A673 (cell line): ENCODE results near the gene PPP1R12C. TPM values are rescaled to one million over a fixed set of nuclear protein-coding genes. Genes with fewer than 3 reads are reported as not detected.
A peak's percentile ranks its signal among the peaks of the same experiment; 100 is the strongest.

Experiments
- BruUV-seq: library from RNA; stranded (reverse); fragments of 400-500 nt; replicated peaks from 2 replicates; lab custom pipeline; 2021; lab: Mats Ljungman, UMichigan
- CTCF ChIA-PET: fragments of 300-600 bp; sonication (Branson Sonifier 250); formaldehyde crosslinking; loops from one replicate; lab custom pipeline; 2022; ENCODE audit warnings: antibody characterized with exemption; lab: Charles Lee
- POLR2A ChIA-PET: fragments of 300-600 bp; sonication (Branson Sonifier 250); formaldehyde crosslinking; loops from one replicate; lab custom pipeline; 2022; ENCODE audit warnings: antibody characterized with exemption; ENCODE audit not compliant: low non-redundant PET; lab: Charles Lee
- DNase-seq: peaks from one replicate; pipeline ENCODE4 v3.0.0-alpha.2; 2015; ENCODE audit warnings: low spot score
- H3K27ac ChIP-seq: fragments of 200-600 bp; sonication (generic); 2 replicates; pipeline ENCODE4 v1.5.1; 2016; ENCODE audit warnings: mixed run types, low read depth, mild to moderate bottlenecking, mixed read lengths, antibody characterized with exemption, low read length; ENCODE audit not compliant: poor library complexity, severe bottlenecking
- H3K27me3 ChIP-seq: fragments of 200-600 bp; sonication (generic); replicated peaks from 2 replicates; pipeline ENCODE4 v1.6.1; 2017; ENCODE audit warnings: mixed run types, low read depth, mild to moderate bottlenecking, mixed read lengths, antibody characterized with exemption, low read length; ENCODE audit not compliant: insufficient read depth, poor library complexity
- H3K36me3 ChIP-seq: fragments of 200-600 bp; sonication (generic); 2 replicates; pipeline ENCODE4 v1.6.1; 2016; ENCODE audit warnings: mixed run types, mild to moderate bottlenecking, mixed read lengths, antibody characterized with exemption, low read length; ENCODE audit not compliant: insufficient read depth, poor library complexity, severe bottlenecking
- H3K4me1 ChIP-seq: fragments of 200-600 bp; sonication (generic); 2 replicates; pipeline ENCODE4 v1.6.1; 2017; ENCODE audit warnings: mixed run types, mild to moderate bottlenecking, mixed read lengths, antibody characterized with exemption, low read length; ENCODE audit not compliant: insufficient read depth, poor library complexity, severe bottlenecking
- H3K4me3 ChIP-seq: fragments of 200-600 bp; sonication (generic); 2 replicates; pipeline ENCODE4 v1.5.1; 2016; ENCODE audit warnings: low read depth, mixed run types, mild to moderate bottlenecking, mixed read lengths, low read length; ENCODE audit not compliant: poor library complexity, severe bottlenecking
- H3K9me3 ChIP-seq: fragments of 200-600 bp; sonication (generic); 2 replicates; pipeline ENCODE4 v1.6.1; 2016; ENCODE audit warnings: mixed run types, low read depth, mild to moderate bottlenecking, mixed read lengths, antibody characterized with exemption, low read length; ENCODE audit not compliant: poor library complexity, severe bottlenecking
- CTCF ChIP-seq: fragments of 300-800, 200-600 bp; sonication (generic); conservative IDR thresholded peaks from 2 replicates; pipeline ENCODE4 v1.5.1; 2017; ENCODE audit warnings: low read depth, mild to moderate bottlenecking, antibody characterized with exemption, low read length, moderate library complexity, mixed read lengths
- EZH2 ChIP-seq: fragments of 200-600 bp; sonication (generic); IDR thresholded peaks from 2 replicates; pipeline ENCODE4 v1.6.1; 2017; ENCODE audit warnings: borderline replicate concordance, low read depth, mild to moderate bottlenecking, mixed read lengths, antibody characterized with exemption, low read length; ENCODE audit not compliant: poor library complexity, severe bottlenecking
- intact Hi-C: fragments of 100-400 bp; cut with micrococcal nuclease; formaldehyde crosslinking; loops from one replicate; pipeline ENCODE4 v1.10.0; 2022; ENCODE audit not compliant: unreplicated experiment
- total RNA-seq: library from RNA; stranded (reverse); gene quantifications from 2 replicates; pipeline ENCODE4 v1.2.3, GENCODE V29; 2021

Gene PPP1R12C
- total RNA-seq, 1 experiment from 2014 or later: 94.6 TPM

DNA sequence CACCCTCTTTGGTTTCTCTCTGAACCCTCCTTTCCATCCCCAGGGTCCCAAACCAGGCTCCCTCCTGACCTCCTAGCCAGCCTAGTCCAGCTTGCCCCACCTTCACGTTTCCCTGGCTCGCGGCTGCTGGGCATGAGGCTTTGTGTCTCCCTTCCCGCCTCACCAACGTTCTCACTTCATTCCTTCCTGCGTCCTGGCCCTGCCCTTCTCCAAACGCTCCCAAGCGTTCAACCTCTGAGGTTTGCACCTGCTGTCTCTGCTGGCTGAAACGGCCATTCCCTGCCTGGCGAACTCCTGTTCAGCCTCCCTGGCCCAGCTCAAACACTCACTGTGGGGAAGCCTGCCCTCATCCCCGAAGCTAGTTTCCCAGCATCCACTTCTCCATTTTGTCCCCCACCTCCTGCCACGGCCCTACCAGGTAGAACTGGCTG is 29.4 kb downstream of the PPP1R12C start:
- Histone ChIP-seq H3K4me1 (peaks cover 16% of the 10 kb centered on the region), H3K27me3 (no peaks in the 10 kb centered on the region), H3K4me3 (no peak overlapping the region), H3K27ac (no peak overlapping the region), H3K9me3 (no peaks in the 10 kb centered on the region), H3K36me3 (peaks cover 2% of the 10 kb centered on the region)
- TF ChIP-seq CTCF (no peak), EZH2 (no peak)
- ChIA-PET CTCF (interaction anchor here (0.5 to 0.9 kb wide), 3 partner anchors 12 to 72 kb away, joined by 3 to 5 read pairs (median 4); no protein-coding TSS in a partner anchor), POLR2A (no interaction called here)
- no peak for DNase-seq
- BruUV-seq: no TSS peak
- intact Hi-C loops: no loop called here

- CTCF ChIA-PET: interaction anchor here (0.5 to 0.9 kb wide), 3 partner anchors 11 to 106 kb away, joined by 3 to 4 read pairs (median 3); no protein-coding TSS in a partner anchor
- no peak for DNase-seq
These were observed 29.9 kb downstream of the PPP1R12C start for GRCh38 chr19:55087542-55087901.

GRCh38 chr19:55086730-55087541 is 30.5 kb downstream of the PPP1R12C start:
- H3K27ac ChIP-seq: no peak overlapping the region
- BruUV-seq: no TSS peak
- H3K4me1 ChIP-seq: peaks cover 18% of the 10 kb centered on the region
- peak; percentile 97 for DNase-seq
- peak overlapping the region; percentile 53 for H3K4me3 ChIP-seq
- intact Hi-C loops: no loop called here
- H3K27me3 ChIP-seq: peaks cover 6% of the 10 kb centered on the region
- peaks cover 2% of the 10 kb centered on the region for H3K36me3 ChIP-seq
- ChIA-PET POLR2A (no interaction called here), CTCF (interaction anchor here (0.5 to 0.7 kb wide), 3 partner anchors 10 to 460 kb away, joined by 3 to 4 read pairs (median 3); no protein-coding TSS in a partner anchor)
- TF ChIP-seq CTCF (no peak), EZH2 (no peak)
- H3K9me3 ChIP-seq: no peaks in the 10 kb centered on the region

More at GRCh38 chr19:55087542-55087901, 29.9 kb downstream of the PPP1R12C start:
- no peaks in the 10 kb centered on the region for H3K9me3 ChIP-seq
- H3K27ac ChIP-seq: no peak overlapping the region
- BruUV-seq: no TSS peak
- H3K27me3 ChIP-seq: peaks cover under 1% of the 10 kb centered on the region
- H3K4me3 ChIP-seq: peak overlapping the region; percentile 53
- POLR2A ChIA-PET: no interaction called here
- intact Hi-C loops: no loop called here
- H3K4me1 ChIP-seq: peaks cover 16% of the 10 kb centered on the region
- TF ChIP-seq EZH2: no peak
- H3K36me3 ChIP-seq: peaks cover 2% of the 10 kb centered on the region
